ENCODE results near the gene TDO2.
"Not testable (repeated sequence)": the region's sequence is repeated elsewhere in the genome, so short reads cannot be mapped to it uniquely, and the experiment has no call there.

Gene TDO2

DNA sequence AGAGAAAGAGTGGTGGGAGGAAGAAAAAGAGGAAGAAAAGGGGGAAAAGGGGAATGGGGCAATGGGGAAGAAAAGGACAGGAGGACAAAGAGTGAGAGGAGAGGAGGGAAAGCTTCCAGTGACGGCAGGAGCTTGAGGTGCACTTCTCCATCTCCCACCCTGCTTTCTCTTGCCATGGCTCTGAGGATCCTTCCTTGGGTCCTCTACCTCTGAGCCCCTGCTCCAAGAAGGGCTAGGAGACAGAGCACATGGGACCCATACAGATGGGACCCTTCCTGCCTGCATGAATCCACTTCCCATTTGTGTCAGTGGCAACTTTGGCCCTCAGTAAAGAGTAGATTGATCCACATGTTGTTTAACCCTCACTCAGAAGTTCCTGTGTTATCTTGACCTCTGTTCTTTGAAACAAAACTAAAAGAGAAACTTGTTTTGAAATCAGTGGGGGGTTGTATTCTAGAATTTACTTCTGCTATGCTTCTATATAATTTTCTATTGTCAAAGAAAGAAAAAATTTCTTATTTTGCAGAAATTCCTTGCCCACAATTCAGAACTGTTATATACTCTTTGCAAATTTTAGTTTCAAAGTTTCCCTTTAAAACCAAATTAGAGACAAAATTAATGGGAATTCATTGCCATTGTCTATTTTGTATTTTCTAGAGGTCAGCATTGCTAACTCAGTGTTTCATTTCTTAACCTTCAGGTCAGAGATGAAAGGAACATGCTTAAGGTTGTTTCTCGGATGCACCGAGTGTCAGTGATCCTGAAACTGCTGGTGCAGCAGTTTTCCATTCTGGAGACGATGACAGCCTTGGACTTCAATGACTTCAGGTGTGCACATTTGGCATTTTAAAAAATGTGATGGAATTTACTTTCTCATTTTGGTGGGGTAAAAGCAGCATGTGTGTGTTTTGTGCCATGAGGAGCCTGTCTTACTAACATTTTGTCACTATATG lies 5.0 kb downstream of the TDO2 start:
- no peak for DNase-seq (ENCODE audit: low read depth)

DNA sequence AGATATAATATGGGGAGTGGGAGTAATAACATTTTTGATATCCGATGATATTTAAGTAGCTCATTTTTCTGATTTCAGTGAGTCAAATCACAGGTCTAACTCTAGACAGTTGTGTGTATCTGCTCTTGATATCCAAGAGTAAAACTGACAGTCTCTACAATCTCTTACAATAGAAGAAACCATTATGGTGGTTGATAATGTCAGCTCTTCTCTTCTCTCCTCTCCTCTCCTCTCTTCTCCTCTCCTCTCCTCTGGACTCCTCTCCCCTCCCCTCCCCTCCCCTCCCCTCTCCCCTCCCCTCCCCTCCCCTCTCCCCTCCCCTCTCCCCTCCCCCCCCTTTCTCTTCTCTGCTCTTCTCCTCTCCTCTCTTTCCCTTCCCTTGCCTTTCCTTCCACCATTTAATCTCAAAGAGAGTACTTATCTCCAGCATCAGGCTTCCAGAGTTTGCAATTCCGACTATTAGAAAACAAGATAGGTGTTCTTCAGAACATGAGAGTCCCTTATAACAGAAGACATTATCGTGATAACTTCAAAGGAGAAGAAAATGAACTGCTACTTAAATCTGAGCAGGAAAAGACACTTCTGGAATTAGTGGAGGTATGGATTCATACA lies 6.2 kb downstream of the TDO2 start:
- DNase-seq (ENCODE audit: low read depth), result no peak

DNA sequence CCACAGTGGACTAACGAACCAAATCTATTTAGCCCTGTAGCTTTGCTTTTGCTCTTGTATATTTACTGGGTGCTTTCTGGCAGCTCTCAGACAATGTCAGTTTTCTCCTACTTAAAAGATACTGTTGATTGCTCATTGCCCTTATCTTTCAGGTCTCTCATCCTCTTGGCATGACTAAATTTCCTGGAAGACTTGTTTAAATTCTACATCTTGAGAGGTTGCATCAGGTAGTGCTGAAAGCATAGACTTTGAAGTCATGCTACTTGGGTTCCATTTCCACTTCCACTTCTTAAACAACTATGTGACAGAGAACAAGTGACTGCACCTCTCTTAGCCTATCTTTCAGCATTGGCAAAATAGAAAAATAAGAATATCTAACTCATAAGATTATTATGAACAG lies 8.4 kb downstream of the TDO2 start:
- DNase-seq (ENCODE audit: low read depth), result no peak

GRCh38 chr4:155914782-155915181 lies 11.3 kb downstream of the TDO2 start:
- DNase-seq (ENCODE audit: low read depth), result no peak

DNA sequence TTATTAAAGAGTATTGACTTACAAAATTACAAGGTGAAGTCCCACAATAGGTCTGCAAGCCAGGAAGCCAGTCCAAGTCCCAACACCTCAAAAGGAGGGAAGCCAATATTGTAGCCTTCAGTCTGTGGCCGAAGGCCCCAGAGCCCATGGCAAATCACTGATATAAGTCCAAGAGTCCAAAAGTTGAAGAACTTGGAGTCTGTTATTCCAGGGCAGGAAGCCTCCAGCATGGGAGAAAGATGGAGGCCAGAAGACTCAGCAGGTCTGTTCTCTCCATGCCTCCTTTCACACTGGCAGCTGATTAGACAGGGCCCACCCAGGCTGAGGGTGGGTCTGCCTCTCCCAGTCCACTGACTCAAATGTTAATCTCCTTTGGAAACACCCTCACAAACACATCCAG lies 18.1 kb downstream of the TDO2 start:
- DNase-seq (ENCODE audit: low read depth), result no peak

DNA sequence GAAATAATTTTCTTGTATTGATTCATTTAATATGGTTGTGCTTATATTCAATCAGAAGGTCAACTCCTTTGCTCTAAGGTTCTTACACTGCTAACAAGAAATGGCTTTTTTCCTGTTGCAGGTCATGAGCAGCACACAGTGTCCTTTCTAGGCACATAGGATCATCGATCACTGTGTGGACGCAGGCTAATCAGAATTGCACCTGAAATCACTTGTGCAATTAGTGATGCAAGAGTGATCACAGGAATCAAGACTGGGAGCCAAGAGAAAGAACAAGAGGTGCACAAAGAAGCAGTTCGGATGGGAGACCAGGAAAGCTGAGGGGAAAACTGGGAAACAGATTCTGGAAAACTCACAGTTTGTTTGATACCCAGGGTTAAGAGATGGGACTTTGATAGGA lies 21.1 kb downstream of the TDO2 start:
- no peak for DNase-seq (ENCODE audit: low read depth)

DNA sequence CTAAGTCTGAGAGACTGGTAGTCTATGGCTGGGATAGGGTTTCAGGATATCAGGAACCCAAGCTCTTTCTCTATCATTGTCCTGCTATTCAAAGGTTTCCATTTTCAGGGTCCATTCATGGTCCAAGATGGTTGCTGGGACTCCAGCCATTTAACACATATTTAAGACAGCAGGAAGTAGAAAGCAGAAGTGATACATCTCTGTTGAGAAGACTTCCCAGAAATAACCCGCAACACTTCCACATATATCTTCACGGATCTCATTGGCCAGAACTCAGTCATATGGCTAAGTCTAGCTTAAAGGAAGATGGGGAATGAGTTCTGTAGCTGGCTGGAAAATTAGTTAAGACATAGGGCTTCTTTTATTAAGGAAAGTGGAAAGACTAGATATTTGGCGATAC lies 26.3 kb downstream of the TDO2 start:
- no peak for DNase-seq (ENCODE audit: low read depth)

GRCh38 chr4:155930330-155930729 lies 26.8 kb downstream of the TDO2 start:
- no peak for DNase-seq (ENCODE audit: low read depth)

DNA sequence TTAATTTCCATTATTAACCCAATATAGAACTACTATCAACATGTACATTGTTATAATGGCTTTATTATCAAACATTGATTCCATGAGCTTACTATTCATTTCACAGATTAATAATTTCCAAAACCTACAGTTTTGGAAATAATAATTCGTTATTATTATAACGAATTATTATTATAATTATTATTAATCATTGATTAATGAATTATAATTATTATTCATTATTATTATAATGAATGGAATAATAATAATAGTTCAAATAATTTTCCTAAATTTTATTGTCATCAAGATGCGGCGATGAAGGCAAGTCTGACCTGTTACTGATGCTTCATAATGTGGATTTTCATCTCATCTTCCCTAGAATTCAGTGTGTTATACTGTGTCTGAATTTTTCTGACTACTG lies 28.1 kb downstream of the TDO2 start:
- no peak for DNase-seq (ENCODE audit: low read depth)

- not testable (repeated sequence) for DNase-seq (ENCODE audit: low read depth)
Observed at GRCh38 chr4:155934634-155935033, 31.1 kb downstream of the TDO2 start.

- DNase-seq (ENCODE audit: low read depth), result no peak
Observed at GRCh38 chr4:155935389-155935986, 32.0 kb downstream of the TDO2 start.

DNA sequence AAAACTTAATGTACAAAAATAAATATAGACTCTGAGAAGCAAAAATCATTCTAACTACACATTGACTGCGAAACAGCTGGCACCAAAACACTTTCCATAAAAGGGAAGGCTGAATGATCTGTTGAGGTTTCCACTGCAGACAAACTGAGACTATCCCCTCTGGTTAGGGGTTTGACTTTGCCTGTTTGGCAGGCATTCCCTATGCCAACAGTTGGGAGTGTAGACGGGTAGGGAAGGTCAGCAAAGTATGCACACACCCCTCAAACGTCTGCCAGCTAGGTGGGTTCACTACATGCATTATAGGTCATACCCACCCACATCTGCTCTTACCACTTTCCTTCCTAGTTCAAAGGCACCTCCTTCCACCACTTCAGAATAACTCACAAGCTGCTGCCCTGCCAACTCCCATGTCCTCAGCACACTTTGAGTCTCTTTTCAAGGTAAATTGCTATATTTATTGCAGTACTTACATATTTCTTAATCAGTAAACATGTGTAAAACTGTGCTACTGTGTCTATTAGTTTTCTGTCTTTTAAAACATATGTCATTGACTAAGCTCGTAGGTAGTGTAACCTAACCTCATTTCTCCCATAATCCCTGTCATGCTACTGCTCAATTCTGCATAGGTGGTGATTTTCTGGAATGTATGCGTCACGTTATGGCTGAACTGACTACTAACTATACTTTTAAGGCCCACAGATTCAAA lies 37.7 kb downstream of the TDO2 start:
- DNase-seq (ENCODE audit: low read depth), result no peak

GRCh38 chr4:155941820-155942219 lies 38.3 kb downstream of the TDO2 start:
- DNase-seq (ENCODE audit: low read depth), result no peak

- no peak for DNase-seq (ENCODE audit: low read depth)
Observed at GRCh38 chr4:155943605-155944291, 40.3 kb downstream of the TDO2 start.

- DNase-seq (ENCODE audit: low read depth), result no peak
Observed at GRCh38 chr4:155944516-155944915, 41.0 kb downstream of the TDO2 start.

DNA sequence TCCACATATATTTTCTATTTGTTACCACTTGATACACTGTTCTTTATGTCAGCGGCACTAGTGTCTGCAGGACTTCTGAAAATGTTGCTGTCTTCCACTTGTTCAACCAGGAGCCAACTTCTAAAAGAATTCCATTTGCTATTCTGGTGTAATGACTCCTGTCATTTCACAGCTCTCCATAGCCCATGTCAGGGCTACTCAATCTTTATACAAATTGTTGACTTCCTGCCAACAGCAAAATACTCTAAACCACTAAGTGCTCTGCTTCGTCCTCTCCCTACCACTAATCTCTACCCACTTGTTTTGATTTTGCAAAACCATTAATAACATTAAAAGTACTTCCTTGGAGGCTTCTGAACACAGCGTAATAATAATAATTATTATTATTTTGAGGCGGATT lies 43.0 kb downstream of the TDO2 start:
- DNase-seq (ENCODE audit: low read depth), result no peak

GRCh38 chr4:155948541-155948940 lies 45.0 kb downstream of the TDO2 start:
- DNase-seq (ENCODE audit: low read depth), result no peak

DNA sequence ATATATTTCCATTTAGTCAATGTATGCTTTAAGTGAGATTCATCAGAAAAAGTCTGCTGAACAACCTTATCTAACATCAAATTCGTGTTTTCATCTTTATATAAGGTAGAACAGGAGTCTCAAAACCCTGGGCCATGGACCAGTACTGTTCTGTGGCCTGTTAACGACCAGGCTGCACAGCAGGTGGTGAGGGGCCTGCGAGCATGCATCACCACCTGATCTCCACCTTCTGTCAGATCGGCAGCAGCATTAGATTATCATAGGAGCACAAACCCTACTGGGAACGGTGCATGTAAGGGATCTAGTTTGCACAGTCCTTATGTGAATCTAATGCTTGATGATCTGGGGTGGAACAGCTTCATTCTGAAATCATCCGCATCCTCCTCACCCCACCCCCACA lies 47.0 kb downstream of the TDO2 start:
- no peak for DNase-seq (ENCODE audit: low read depth)

GRCh38 chr4:155952501-155952901 lies 49.0 kb downstream of the TDO2 start:
- DNase-seq (ENCODE audit: low read depth), result no peak

DNA sequence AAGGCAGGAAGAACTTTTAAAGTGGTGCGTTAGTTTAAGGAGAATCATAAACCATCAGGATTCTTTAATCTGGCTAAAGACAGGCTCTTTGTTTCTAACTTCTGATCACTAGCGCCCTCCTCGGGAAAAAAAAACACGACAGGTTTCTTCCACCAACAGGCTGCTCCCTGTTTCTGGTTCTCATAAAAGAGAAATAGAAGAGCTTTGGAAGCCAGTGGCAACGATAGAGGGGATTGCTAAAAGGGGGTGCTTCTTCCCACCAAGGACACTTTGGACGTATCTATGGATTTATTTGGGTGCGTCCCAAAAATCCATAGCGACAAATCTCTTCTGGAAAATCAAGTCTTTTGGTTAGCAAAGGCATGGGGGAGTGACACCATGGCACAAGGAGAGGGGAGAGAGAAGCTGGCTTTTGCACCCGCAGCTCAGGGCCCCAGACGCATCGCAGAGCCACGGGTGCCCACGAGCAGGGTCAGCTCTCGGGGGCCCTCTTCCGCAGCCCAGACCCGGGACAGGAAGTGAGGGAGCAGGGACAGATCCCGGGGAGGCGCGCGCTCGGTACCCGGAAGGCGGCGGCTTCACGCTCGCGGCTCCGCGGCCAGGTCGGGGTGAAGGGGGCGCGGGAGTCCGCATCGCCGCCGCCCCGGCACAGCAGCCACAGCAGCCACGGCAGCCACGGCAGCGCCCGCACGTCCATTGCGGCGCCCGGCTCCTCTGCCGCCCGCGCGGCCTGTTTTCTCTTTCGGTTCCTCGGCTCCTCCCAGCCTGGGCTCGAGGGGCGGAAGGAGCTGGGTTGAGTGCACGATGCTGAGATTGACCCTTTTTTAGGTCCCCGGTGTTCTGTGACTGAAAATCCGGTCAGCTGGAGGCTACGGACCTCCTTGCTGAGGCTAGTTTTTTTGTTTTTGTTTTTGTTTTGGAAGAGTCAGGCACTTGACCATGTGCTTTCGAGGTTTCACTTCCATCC lies 49.9 kb downstream of the TDO2 start, which contains the start of gene CTSO:
CTSO (minus strand) TSS at position 716 of the 967 bp plus-strand sequence; CDS start at position 697, 19 bp downstream.
- peak; percentile 48 for DNase-seq (ENCODE audit: low read depth)
